GM19025 (cell line): ENCODE data around the gene AKAP9.
"Not testable (repeated sequence)": the region's sequence is repeated elsewhere in the genome, so short reads cannot be mapped to it uniquely, and the experiment has no call there.

Experiments used
- ATAC-seq: cut with Tn5 transposase; IDR thresholded peaks from one replicate; pipeline ENCODE4 v1.9.1; 2021; ENCODE audit warnings: mild to moderate bottlenecking, low read depth, moderate library complexity; ENCODE audit not compliant: unreplicated experiment

AKAP9 gene

GRCh38 chr7:92053312-92053711, 112.7 kb downstream of the AKAP9 start:
- no peak for ATAC-seq

- ATAC-seq, result no peak
Observed at GRCh38 chr7:92056286-92056685, 115.6 kb downstream of the AKAP9 start.

GRCh38 chr7:92057375-92057774, 116.7 kb downstream of the AKAP9 start:
- ATAC-seq, result no peak

- no peak for ATAC-seq
Observed at GRCh38 chr7:92058040-92058439, 117.4 kb downstream of the AKAP9 start.

GRCh38 chr7:92058899-92059298, 118.2 kb downstream of the AKAP9 start:
- no peak for ATAC-seq

- no peak for ATAC-seq
Observed at GRCh38 chr7:92061154-92061553, 120.5 kb downstream of the AKAP9 start.

- ATAC-seq, result no peak
Observed at GRCh38 chr7:92064438-92065029, 123.9 kb downstream of the AKAP9 start.

GRCh38 chr7:92071032-92071431, 130.4 kb downstream of the AKAP9 start:
- no peak for ATAC-seq

GRCh38 chr7:92072121-92072520, 131.5 kb downstream of the AKAP9 start:
- no peak for ATAC-seq

GRCh38 chr7:92072708-92073107, 132.0 kb downstream of the AKAP9 start:
- ATAC-seq, result no peak

GRCh38 chr7:92075455-92076158, 134.9 kb downstream of the AKAP9 start:
- peak; percentile 93 for ATAC-seq

GRCh38 chr7:92076509-92076908, 135.8 kb downstream of the AKAP9 start:
- no peak for ATAC-seq

GRCh38 chr7:92083922-92084321, 143.3 kb downstream of the AKAP9 start:
- not testable (repeated sequence) for ATAC-seq

- ATAC-seq, result no peak
Observed at GRCh38 chr7:92088266-92088665, 147.6 kb downstream of the AKAP9 start.

- ATAC-seq, result no peak
Observed at GRCh38 chr7:92092210-92092609, 151.5 kb downstream of the AKAP9 start.

GRCh38 chr7:92095380-92095779, 154.7 kb downstream of the AKAP9 start:
- no peak for ATAC-seq

- no peak for ATAC-seq
Observed at GRCh38 chr7:92100534-92100933, 159.9 kb downstream of the AKAP9 start.

- ATAC-seq, result not testable (repeated sequence)
Observed at GRCh38 chr7:92102862-92103261, 162.2 kb downstream of the AKAP9 start.

GRCh38 chr7:92108821-92109220, 168.2 kb downstream of the AKAP9 start:
- no peak for ATAC-seq

- no peak for ATAC-seq
Observed at GRCh38 chr7:92110857-92111256, 170.2 kb downstream of the AKAP9 start.

- no peak for ATAC-seq
Observed at GRCh38 chr7:92115821-92116220, 175.2 kb downstream of the AKAP9 start.

- ATAC-seq, result no peak
Observed at GRCh38 chr7:92116949-92117348, 176.3 kb downstream of the AKAP9 start.
